HG03439 (cell line): ENCODE results near the gene INTS15.

Experiments
- ATAC-seq: cut with Tn5 transposase; IDR thresholded peaks from one replicate; pipeline ENCODE4 v1.9.1; 2021; ENCODE audit warnings: mild to moderate bottlenecking, moderate library complexity; ENCODE audit not compliant: unreplicated experiment

INTS15 gene

DNA sequence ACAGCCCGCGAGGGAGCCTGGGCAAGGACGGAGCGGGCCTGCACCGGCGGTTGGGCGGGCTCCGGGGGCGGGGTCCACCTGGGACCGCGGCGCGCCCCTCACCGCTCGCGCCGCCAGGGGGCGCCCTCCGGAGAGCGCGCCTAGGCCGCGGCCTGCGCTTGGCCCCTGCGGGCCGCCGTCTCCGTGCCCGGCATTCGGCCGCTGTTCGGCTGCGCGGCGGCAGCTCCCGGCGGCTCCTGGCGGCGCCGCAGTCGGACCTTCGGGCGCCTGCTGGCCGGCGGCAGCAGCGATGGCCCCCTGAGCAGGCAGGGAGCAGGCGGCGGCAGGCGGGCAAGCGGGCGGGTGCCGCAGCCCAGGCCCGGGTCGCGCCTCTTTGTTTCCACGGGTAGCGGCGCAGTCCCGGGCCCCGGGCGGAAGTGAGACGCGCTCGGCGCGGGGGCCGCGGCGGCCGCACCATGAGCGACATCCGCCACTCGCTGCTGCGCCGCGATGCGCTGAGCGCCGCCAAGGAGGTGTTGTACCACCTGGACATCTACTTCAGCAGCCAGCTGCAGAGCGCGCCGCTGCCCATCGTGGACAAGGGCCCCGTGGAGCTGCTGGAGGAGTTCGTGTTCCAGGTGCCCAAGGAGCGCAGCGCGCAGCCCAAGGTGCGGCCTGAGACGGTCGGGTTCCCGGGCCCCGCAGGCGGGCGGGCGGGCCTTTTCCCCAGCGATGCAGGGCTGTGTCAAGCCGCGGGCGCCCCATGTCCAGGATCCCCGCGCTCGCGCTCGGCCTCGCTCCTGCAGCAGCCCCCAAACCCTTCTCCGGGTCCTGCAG is at the start of gene INTS15:
Gene INTS15 (plus strand): TSS at position 193 of the 816 bp plus-strand sequence. CDS start 263 bp downstream, at position 456.
- peak; percentile 83 for ATAC-seq

DNA sequence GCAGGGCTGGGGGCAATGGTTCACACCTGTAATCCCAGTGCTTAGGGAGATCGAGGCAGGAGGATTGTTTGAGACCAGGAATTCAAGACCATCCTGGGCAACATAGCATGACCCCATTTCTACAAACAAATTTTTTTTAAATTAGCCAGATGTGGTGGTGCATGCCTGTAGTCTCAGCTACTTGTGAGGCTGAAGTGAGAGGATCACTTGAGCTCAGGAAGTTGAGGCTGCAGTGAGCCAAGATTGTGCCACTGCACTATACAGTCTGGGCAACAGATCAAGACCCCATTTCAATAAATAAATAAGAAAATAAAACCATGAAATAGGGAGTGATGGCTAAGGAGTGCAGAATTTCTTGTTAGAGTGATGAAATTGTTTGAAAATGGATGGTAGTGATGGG is 47.5 kb upstream of the INTS15 start:
- no peak for ATAC-seq

- ATAC-seq: no peak
These were observed 44.3 kb upstream of the INTS15 start for GRCh38 chr7:6545398-6546126.

GRCh38 chr7:6546498-6547251 is 43.1 kb upstream of the INTS15 start:
- ATAC-seq: no peak

DNA sequence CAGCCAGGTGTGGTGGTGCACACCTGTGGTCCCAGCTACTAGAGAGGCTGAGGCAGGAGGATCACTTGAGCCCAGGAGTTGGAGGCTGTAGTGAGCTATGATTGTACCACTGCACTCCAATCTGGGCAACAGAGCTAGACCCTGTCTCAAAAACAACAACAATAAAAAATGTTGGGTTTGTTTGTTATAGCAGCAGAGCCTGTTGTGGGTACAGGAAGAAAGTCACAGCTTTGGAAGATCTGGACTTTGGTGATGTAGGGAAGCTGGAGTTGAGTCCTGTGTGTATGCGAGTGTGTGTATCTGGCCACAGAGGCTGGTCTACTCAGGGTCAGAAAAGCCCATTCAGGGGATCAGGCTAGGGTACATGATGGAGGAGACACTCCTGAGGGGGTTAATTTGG is 42.4 kb upstream of the INTS15 start:
- no peak for ATAC-seq

DNA sequence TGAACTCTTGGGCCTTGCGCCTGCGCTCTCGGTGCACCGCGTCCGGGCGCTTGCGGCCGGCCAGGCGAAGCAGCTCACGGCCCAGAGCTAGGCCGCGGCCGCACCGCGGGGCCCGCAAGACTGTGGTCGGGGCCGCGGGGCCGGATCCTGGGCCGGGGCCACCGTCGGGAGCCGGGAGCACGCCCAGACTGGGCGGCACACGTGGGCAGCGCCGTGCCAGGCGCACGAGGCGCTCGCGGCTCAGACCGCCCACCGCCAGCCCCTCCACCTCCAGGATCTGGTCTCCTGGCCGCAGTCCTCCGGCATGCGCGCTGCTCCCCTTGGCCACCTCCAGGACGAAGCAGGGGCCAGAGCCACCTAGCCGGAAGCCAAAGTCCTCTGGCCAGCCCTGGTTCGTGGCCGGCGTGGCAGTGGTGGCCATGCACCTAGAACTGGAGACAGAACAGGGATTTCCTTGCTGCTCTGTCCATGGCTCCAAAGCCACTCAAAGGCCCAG is 38.8 kb upstream of the INTS15 start, which contains the start of gene GRID2IP:
Gene GRID2IP (minus strand): TSS at position 446 of the 496 bp plus-strand sequence. CDS start 25 bp downstream, at position 421.
- ATAC-seq: no peak

DNA sequence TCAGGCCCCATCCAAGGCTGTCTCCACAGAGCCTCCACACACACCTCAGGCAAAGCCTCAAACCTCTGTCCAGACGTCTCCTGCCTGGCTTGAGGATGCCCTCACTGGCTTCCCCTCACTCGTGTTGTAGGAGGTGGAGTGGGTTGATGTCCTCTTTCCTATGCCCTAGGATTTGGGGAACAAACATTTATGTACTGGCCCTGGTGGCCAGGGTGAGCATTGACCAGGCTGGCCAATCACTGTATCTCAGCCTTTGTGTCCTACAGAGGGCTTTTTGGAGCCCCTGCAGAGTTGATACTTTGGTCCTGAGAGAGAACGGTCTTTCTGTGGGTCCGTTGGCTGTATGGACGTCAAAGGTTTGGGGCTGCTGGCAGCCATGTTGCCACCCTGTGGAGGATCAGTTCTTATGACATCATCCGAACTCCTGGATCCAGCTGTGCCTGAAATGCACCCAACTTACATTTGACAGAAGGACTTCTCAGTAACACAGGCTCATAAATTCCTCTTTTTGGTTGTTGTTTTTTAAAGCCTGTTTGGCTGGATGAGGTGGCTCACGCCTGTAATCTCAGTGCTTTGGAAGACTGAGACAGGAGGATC is 36.3 kb upstream of the INTS15 start:
- no peak for ATAC-seq

GRCh38 chr7:6554848-6555247 is 35.0 kb upstream of the INTS15 start:
- ATAC-seq: no peak

- no peak for ATAC-seq
These were observed 33.6 kb upstream of the INTS15 start for GRCh38 chr7:6556196-6556595.

GRCh38 chr7:6558837-6559236 is 31.0 kb upstream of the INTS15 start:
- no peak for ATAC-seq

DNA sequence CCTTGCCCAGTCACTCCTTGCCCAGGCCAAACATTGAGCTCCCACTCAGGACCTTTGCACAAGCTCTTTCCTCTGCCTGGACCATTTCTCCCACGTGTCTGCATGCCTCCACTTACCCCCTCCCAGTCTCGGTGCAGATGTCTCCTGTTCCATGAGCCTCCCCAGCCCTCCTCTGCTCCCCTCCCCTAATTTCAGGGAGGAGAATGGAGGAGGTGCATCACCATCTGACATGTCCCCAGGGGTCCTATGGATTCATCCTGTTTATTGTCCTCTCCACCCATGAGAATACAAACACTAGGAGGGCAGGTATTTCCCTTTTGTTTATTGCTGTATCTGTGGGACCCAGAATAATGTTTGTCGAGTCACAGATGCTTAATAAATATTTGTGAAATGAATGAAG is 29.9 kb upstream of the INTS15 start:
- no peak for ATAC-seq

GRCh38 chr7:6562106-6562505 is 27.7 kb upstream of the INTS15 start:
- no peak for ATAC-seq

- no peak for ATAC-seq
These were observed 25.7 kb upstream of the INTS15 start for GRCh38 chr7:6563936-6564770.

- no peak for ATAC-seq
These were observed 24.2 kb upstream of the INTS15 start for GRCh38 chr7:6565655-6566054.

DNA sequence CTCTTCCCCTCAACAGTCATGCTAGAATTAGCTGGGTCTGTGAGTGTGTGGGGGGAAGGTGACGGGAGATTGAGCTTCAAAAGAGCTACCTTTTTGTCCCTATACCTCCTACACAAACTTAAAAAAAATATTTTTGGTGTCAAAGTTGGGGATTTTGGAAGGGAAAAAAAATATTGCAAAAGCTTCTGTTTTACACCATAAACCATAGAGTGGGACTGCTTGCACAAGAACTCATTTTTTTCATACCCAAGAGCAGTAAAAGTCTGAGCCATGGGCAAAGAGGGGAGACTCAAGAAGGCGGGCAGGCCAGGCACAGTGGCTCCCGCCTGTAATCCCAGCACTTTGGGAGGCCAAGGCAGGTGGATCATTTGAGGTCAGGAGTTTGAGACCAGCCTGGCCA is 21.9 kb upstream of the INTS15 start:
- no peak for ATAC-seq

DNA sequence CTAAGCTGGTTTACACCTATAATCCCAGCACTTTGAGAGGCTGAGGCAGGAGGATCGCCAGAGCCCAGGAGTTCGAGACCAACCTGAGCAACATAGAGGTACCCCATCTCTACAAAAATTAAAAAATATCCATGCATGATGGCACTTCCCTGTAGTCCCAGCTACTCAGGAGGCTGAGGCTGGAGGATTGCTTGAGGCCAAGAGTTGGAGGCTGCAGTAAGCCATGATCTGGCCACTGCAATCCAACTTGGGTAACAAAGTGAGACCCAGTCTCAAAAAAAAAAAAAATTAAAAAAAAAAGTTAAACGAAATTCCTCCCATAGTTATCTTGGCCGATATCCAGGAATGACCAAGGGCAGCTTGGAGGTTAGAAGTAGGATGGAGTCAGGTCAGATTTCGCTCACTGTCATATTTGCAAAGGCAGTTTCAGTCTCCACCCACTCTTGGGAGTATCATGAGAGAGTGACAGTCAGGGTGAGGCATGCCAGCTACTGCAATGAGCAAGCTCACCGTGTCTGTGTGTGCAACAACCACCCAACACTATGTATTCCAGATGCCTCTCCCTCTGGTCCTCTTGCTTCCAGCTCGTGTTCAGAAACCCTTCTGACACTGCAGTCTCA is 18.6 kb upstream of the INTS15 start:
- ATAC-seq: no peak

DNA sequence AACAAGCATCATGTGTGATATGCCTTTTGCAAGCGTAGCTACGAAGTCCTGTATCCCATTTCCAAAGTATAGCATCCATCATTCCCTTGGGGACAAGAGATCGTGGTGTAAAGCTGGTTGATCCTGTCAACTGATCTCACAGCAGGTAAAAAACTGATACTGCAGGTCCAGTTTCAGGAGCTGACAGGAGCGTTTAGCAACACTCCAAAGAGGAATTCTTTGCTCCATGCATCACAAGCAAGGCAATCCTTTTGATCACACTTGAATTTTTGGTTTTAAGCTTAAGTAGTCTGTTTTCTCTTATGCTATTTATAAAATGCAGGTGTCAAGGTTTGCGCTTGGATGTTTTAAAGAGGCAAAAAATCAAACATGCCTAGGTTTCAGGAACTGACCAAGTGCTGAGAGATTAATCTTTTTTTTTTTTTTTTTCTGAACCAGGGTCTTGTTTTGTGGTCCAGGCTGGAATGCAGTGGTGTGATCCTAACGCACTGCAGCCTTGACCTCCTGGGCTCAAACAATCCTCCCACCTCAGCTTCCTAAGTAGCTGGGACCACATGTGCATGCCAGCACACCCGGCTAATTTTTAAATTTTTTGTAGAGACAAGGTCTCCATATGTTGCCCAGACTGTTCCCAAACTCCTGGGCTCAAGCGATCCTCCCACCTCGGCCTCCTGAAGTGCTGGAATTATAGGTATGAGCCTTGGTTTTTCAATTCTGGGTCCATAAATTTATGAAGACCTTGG is 14.4 kb upstream of the INTS15 start:
- no peak for ATAC-seq

DNA sequence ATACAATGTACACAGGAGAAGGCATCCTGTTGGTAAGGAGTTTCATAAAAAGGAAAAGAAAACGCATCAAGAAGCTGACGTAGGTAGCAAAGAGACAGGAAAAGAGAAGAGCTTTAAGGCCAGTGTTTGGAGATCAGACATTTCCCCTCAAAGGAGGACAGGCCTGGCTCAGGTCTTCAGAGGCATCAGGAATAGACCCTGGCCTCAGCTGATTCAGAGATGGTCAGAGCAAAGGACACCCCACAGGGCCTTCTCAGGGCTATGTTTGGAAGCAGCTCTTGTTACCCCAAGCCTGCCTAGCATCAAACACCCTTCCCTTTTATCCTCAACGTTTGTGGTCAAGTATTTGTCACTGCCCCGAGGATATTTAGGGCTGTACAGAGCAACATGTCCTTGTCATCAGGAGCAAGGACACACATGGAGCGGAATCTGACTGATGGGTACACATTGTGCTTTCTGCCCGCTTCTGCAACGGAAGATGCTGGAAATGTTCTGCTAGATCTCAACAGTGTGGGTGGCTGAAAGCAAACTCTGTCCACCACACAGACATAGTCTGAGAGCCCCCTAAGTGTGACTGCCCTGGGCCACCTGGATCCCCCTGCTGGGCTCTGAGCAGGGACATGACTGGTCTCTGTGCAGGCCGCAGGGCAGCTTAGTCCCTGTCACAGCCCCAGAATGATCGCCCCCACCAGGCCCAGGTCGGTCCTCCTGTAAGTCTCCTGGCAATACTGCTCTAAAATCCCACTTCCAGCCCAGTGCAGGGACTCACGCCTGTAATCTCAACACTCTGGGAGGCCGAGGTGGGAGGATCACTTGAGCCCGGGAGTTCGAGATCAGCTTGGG is 13.6 kb upstream of the INTS15 start:
- no peak for ATAC-seq
